GM18951 (cell line): Measurements from ENCODE around the gene SRSF3.

ENCODE experiments used
- POLR2A ChIP-seq: IDR thresholded peaks from 4 replicates; pipeline ENCODE4 v1.6.1; 2011; ENCODE audit warnings: mild to moderate bottlenecking; ENCODE audit not compliant: insufficient read length, insufficient read depth; ENCODE audit errors: extremely low read depth
- in situ Hi-C: fragments of 300-500 bp; cut with MboI; formaldehyde crosslinking; loops from one replicate; pipeline ENCODE4 v1.12.0; 2022; ENCODE audit warnings: low sequenced_read_pairs, mixed read lengths, inconsistent platforms; ENCODE audit not compliant: unreplicated experiment

The SRSF3 gene

DNA sequence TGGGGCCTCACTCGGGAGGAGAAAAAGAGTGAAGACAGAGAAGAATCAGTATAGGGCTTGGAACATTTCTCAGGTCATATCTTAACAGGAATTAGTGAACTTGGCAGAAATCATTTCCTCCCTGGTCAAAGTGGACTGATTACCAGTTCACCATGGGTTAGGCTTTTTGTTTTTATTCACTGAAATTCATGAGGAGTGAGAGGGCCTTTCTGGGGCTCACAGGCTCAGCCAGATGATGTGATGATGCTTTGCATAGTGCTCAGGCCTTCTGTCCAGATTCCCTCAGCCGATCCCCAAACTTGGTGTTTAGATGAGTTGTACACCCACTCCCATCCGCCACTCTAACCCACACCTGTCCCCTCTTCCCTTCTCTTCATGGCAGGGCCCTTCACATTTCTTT lies 32.5 kb downstream of the SRSF3 start:
- in situ Hi-C loops = loop anchor here (10.0 kb wide), 1 partner anchor 128 kb away; no protein-coding TSS in a partner anchor
- TF ChIP-seq POLR2A = no peak

DNA sequence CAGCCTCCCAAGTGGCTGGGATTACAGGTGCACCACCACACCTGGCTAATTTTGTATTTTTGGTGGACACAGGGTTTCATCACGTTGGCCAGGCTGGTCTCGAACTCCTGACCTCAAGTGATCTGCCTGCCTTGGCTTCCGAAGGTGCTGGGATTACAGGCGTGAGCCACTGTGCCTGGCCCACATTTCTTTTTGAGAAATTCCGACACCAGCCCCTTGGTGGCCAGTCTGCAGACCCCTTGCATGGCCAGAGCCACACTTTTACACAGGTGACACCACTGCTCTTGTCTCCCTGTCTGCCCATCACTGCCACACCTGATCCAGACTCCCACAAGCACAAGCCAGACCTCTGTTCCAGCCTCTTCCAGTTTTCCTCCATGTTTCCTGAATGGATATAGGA lies 33.0 kb downstream of the SRSF3 start:
- in situ Hi-C loops = loop anchor here (10.0 kb wide), 1 partner anchor 128 kb away; no protein-coding TSS in a partner anchor
- no peak for TF ChIP-seq POLR2A

DNA sequence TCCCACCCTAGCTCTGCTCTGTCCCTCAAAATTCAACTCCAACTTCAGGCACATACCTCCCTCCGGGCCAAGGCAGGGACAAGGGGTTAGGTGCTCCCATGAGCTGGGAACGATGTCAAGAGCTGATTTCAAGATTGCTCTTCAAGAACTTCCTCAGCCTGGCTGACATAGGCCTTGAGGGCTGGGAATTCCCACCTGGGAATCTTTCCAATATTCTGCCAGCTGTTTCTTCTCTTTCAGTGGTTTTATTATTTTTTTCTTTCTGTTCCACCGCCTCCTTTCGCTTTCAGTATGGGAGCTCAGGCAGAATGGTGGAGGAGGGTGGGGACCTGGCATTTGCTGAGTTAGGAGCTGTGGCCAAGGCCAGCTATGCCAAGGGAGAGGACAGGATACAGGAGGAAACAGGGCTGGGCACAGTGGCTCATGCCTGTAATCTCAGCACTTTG lies 33.7 kb downstream of the SRSF3 start:
- no peak for TF ChIP-seq POLR2A
- in situ Hi-C loops = loop anchor here (10.0 kb wide), 1 partner anchor 127 kb away; no protein-coding TSS in a partner anchor

DNA sequence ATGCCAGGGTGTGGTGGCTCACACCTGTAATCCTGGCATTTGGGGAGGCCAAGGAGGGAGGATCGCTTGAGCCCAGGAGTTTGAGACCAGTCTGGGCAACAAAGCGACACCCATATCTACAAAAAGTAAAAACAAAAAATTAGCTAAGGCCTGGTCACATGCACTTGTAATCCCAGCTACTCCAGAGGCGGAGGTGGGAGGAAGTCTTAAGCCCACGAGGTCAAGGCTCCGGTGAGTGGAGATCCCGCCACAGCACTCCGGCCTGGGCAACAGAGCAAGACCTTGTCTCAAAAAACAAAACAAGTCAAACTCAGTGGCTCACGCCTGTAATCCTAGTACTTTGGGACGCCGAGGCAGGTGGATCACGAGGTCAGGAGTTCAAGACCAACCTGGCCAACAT lies 35.6 kb downstream of the SRSF3 start:
- in situ Hi-C loops = loop anchor here (10.0 kb wide), 1 partner anchor 125 kb away; no protein-coding TSS in a partner anchor
- no peak for TF ChIP-seq POLR2A

DNA sequence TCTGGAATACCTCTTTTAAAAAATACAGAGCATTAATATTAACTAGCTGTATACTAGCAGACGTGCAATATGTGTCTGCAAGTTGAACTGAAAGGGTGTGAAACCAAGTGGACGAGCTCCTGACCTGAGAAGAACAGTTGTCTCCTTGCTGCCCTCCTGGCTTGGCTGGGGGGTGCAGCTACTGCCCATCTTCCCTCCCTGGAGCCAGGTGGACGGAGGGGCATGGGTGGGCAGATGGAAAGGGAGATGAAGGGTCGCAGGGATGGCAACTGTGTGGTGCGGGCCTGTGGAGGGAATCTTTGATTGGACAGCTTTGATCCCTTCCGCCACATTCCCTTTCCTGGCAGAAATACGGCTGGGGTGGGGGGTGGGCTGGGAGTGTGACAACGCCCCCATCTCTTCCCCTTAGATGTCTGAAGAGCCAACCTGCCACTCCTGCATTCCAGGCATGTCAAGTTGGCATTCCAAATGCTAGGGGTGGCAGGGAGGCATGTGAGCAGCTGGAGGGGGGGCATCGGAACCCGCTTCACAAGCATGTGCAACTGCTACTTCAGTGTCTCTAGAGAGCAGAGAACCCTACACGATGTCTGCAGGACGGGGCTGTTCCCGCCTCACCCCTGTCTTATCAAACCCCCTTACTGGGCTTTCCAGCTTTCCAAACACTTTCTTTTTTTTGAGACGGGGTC lies 37.3 kb downstream of the SRSF3 start:
- TF ChIP-seq POLR2A = no peak
- in situ Hi-C loops = no loop called here

- TF ChIP-seq POLR2A = no peak
Measured at GRCh38 chr6:36633370-36633769, 39.2 kb downstream of the SRSF3 start.

DNA sequence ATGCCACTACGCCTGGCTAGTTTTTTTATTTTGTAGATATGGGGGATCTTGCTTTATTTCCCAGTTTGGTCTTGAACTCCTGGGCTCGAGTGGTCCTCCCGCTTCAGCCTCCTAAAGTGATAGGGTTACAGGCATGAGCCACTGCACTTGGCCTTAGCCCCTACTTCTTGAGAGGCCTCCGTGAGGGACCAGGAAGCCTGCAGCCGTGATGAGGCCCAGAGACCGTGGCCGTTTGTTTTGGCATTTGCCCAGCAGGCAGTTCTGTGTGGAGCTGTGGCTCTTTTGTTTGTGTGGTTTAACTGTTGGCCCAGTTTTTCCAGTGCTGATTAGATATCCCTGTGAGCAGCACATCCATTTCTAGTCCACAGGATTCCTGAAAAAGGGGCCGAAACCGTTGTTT lies 39.8 kb downstream of the SRSF3 start:
- in situ Hi-C loops = no loop called here
- TF ChIP-seq POLR2A = no peak

More at GRCh38 chr6:36633370-36633769, 39.2 kb downstream of the SRSF3 start:
- in situ Hi-C loops = no loop called here

- TF ChIP-seq POLR2A = no peak
- in situ Hi-C loops = no loop called here
Measured at GRCh38 chr6:36634317-36635108, 40.4 kb downstream of the SRSF3 start.

GRCh38 chr6:36636283-36636682 lies 42.1 kb downstream of the SRSF3 start:
- in situ Hi-C loops = no loop called here
- no peak for TF ChIP-seq POLR2A

DNA sequence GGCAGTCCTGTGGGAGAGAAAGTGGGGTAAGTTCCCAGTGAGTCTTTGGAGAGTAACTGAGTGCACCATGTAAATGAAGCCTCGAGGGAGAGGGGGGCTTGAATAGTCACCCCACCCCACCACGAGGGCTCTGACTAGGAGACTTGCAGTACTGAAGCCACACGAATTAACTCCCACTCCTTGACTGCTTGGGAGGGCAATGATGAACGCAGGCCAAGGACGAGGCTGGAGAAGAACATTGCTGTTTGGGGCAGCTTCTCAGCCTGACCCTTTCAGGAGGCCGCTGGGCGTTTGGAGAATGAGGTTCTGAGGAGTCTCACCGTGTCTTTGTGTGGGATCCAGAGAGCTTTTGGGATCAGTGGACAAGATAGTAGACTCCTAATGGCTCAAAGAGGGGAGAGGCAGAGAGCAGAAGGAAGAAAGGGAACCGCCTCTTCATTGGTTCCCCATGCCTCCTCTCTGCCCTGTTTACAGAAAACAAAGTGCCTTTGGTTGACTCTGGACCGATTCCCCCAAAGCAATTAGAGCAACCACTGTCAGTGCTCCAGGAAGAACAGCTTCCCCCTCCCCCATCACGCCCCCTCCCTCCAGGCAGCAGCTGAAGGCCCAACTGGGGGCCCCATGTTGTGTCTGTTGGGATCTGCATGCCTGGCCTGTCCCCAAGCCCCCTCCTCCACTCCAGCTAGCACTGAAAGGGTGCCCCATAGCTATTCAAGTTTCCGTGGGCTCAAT lies 42.7 kb downstream of the SRSF3 start:
- no peak for TF ChIP-seq POLR2A
- in situ Hi-C loops = no loop called here

DNA sequence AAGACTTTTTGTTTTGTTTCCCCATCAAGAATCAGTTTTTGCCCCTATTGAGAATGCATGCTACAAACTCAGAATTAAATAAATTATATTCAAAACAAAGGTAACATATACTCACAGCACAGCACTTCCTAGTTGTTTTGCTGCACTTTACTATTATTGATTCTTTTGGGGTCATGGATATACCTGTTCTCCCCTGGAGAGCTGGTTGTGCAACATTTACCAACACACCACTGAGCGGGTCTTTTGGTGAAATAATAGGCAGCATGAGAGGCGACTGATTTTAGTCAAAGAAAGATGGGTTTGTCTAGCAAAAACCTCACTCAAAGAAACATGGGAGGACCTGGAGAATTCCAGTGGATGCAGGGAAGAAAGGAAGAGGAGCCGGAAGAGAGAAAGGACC lies 44.4 kb downstream of the SRSF3 start:
- TF ChIP-seq POLR2A = no peak
- in situ Hi-C loops = no loop called here

DNA sequence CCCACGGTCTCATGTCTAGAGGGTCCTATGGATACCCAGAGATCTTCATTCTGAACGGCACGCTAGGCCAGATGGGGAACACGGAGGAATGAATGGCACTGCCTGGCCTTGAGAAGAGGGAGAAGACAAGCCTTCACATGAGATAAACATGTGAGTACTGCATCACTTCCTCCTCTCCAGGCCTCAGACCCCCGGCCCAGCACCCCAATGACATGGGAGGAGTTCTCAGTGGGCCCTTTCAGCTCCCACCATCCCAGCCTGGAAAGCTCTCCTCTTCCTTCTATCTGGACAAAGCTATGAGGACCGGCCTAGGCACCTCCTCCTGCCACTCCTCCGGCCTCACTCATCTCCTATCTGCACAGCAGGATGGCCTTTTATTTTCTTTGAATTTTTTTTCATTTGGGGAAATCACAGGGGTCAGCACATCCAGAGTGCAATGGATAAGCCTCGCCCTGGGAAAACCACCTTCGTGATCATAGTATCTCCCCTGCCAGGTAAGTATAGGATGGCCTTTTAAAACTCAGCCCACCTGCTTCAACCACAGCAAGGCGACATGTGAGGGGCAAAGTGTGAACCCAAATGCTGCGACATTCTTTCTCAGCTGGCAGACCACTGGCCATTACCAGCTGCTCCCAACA lies 45.1 kb downstream of the SRSF3 start:
- in situ Hi-C loops = no loop called here
- TF ChIP-seq POLR2A = no peak

DNA sequence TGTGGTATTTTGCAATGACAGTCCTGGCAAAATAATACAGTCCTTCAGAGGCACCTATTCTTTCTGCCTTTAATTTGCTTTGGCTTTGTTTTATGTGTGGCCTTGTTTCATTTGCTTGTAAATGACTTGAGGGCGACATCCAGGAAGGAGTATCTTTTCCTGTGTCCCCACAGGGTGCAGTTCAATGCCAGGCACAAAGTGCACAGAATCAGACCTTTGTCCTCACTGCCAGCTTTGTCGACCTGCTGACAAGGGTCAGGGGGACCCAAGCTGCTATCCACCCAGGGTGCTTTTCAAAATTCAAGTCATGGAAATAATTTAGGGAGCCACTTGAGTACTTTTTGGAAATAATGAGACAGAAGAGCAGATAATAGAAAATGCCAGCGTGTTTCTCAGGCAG lies 47.4 kb downstream of the SRSF3 start:
- in situ Hi-C loops = no loop called here
- TF ChIP-seq POLR2A = no peak
